GM15510 (cell line): ENCODE measurements around the gene SMIM1.
A peak's percentile ranks its signal among the peaks of the same experiment; 100 is the strongest.

Experiments used
- POLR2A ChIP-seq: IDR thresholded peaks from 3 replicates; pipeline ENCODE4 v1.6.1; 2011; ENCODE audit warnings: borderline replicate concordance; ENCODE audit not compliant: insufficient read length; ENCODE audit errors: extremely low read depth

Gene SMIM1

DNA sequence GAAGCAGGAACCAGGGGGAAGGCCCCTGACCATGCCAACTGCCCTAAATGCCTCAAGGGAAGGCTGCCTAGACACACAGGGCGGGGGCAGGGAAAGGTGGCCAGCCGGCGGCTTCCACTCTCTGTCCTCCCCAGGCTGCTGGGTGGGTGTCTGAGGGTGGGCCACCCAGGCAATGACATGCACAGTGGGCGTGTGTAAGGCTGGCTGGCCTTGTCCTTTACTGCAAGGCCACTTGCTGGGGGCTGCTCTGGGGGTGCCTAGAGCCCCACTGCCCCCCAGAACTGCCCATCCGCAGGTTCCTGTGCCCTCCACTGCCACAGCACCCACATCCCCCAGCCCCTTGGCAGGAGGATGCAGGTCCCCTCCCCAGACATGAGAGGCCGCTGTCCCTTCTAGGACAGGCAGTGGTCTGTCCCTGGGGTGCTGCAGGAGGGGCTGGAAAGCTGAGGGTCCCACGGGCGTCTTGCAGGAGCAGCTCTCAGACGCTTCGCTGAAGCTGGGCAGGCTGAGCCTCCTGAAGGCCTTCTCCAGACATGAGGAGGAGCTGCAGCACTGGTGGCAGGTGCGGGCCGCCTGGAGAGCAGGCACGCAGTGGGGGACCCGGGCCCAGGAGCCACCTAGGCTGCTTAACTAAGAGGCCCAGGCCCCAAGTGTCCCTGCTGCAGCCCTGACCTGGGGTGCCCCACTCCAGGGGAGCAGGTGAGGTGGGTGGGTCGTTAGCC lies 10.2 kb upstream of the SMIM1 start:
- TF ChIP-seq POLR2A, result no peak

DNA sequence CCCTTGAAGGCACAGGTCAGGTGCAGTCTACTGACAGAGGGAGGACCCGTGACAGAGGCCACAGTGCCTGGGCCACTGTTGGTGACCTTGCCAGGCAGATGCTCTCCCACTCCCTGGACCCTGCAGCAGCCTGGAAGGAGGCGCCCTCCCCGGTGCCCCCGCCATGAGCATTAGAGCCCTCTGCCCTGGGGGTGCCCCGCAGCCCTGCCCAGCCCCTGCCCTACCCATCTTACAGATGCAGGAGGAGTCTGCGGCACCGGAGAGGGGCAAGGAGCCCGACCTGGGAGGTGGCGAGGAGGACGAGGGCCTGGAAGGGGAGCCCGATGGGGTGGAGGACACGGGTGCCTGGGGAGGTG lies 9.7 kb upstream of the SMIM1 start:
- no peak for TF ChIP-seq POLR2A

DNA sequence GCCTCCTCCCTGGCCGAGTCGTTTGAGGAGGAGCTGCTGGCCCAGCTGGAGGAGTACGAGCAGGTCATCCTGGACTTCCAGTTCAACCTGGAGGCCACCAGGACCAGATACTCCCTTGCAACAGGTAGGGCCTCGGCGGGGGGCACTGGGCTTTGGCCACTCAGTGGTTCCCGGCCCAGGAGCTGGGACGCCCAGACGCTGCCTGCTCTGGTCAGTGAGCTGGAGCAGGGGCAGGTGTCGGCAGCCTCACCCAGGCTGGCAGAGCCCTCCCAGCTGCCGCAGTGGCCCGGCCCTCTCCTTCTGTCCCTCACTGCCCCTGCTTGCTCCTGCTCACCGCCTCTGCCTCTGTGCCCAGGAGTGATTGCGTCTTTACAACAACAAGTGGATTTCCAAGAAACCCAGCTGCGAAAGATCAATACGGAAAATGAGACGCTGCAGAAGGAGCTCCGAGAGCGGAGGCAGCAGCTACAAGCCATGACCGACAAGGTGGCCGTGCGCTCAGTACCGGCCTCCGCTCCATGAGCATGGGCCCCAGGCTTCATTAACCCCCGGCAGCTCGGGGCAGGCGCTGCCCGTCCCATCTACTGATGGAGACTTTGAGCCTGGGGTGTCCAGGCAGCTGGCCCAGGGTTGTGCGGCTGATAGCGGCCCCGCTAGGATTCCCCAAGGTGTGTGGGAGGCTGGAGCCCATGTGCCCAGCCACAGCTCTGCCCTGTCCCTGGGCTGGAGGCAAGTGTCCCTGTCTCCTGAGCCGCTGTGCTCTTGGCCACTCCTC lies 9.0 kb upstream of the SMIM1 start:
- no peak for TF ChIP-seq POLR2A

DNA sequence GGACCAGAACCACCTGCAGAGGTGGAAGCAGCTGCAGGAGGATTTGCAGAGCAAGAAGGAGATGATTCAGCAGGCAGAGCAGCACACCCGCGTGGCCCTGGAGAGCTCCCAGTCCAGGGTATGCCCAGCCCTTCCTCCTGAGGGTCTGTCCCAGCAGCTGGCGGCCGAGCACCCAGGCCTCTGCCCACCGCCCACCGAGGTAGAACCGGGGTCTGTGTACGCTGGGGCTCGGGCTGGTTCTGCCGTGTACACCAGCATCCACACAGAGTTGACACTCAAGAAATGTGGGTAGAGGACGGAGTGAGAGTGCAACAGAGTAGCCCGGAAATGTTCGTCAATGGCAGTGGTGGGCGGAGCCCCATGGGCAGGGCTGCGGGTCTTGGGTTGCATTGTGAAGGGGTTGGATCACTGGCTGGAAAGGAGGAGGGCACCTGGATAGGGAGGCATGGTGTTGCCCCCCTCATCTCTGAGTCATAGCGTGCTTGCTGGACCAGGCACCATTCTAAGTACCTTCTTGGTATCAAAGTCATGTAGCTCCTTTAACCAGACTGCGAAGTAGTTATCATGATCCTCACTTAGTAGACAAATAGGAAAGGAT lies 5.1 kb upstream of the SMIM1 start:
- no peak for TF ChIP-seq POLR2A

DNA sequence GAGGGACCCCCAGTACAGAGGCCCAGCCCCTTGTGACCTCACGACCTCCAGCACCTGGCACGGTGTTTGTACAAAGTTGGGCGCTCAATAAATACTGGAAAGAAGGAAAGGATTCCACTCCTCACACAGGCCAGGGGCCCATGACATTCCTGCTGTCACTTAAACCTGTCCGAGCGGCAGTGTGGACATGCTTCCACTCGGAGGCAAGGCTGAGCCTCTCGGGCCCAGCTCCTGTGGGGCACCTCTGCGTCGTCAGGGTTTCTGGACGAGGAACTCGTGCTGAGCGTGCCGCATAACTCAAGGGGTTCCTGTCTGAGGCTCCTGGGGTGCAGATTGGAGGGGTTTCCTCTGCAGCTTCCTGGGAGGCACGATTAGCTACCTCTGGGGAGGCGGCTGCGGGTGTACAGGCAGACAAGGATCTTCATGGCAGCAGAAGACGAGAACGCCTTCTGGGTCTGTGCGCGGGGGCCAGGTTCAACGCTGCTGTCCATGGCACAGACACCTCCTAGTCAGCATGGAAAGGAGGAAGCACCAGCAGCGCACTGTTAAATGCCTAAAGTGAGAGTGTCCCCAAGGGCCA lies 3.6 kb upstream of the SMIM1 start:
- TF ChIP-seq POLR2A, result no peak

DNA sequence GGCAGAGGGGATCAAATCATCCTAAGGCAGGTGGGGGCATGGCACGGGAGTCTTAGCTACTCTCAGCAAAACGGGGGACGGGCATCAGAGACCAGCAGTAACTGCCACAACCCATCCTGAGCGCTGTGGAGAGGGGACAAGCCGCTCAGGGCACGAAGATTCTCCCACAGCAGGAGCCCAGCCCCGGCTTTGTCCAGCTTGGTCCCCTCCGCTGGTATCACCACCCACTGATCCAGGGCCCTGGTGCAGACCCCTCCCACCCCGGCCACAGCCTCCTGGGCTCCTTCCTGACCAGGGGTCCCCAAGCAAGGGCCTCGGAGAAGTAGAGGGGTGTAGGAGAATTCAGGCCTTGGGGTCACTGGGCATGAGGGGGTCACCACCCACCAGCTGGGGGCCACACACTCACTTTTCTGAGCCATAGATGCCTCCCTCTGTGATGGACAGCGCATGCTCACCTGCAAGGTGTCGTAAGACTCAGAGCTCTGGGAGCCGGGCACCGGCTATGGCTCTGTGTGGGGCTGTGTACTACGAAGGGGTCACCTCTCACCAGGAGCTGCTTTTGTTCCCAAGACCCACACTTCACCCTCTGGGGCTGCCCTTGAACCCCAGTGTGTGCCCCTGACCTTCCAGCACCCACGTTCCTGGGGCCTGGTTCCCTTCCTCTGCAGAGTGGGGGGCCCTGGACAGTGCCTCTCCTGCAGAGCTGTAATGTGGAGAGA lies 2.3 kb upstream of the SMIM1 start:
- no peak for TF ChIP-seq POLR2A

DNA sequence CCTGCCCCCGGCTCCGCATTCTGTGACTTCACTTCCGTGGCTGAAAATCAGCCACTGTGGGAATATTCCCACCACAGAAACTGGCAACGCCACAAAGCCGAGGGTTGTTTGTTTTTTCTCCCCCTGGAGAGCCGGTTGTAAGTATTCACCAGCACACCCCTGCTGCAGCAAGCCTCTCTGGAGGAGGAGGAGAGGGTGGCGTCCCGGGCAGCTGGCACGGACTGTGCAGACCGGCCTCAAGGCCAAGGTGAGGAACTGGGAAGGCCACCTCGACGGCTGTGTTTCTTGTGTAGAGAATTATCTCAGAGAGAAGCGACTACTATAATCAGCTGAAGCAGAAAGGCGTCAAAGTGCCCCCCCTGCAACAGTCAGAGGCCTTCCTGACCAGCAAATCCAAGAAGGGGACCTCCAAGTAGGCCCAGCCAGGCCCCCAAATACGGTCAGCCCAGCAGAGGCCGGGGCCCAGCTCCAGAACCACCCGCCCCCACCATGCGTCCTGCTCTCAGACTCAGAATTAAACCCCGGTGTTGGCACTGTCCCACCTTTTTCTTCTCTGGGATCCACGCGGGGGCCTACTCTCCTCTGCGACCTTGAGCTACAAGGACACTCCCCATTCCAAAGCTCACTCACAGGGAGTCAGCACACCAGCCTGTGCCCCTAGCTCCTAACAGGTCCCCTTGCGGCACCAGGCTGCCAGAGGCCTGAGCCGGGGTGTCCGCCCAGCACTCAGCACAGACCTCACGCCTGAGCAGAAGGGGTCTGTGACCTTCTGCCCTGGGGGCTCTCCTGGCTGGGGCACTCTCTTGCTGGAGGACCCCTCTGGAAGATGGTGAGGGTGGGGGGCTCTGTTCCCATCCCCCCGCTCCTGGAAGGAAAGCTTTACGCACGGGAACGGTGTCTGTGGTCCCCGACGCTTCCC lies 1.2 kb upstream of the SMIM1 start:
- TF ChIP-seq POLR2A, result no peak

DNA sequence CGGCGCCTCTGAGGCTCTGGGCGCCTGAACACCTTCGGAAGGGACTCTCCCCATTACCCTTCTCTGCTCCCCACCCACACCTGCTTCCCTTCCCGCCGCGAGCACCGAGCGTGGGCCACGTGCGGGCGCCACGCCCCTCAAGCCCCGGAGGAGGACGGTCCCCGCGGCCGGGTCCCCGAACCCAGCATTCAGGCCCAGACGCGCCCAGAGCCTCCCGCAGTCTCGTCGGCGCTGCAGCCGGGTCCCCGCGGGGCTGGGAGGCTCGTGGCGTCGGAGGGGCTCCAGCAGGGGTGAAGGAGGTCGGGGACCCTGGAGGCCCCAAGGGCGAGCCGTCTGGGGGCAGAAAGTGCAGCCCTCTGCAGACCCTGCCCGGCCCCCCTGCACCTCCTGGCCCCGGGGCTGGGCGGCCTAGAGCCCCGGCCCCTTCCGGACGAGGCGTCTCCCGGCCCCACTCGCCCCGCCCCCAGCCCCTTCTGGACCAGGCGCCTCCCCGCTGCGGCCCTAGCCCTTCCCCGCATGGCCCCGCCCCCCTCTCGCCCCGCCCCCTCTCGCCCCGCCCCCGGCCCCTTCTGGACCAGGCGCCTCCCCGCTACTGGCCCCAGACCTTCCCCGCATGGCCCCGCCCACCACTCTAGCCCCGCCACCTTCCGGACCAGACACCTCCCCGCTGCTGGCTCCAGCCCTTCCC lies 378 bp upstream of the SMIM1 start:
- peak; percentile 58 for TF ChIP-seq POLR2A

DNA sequence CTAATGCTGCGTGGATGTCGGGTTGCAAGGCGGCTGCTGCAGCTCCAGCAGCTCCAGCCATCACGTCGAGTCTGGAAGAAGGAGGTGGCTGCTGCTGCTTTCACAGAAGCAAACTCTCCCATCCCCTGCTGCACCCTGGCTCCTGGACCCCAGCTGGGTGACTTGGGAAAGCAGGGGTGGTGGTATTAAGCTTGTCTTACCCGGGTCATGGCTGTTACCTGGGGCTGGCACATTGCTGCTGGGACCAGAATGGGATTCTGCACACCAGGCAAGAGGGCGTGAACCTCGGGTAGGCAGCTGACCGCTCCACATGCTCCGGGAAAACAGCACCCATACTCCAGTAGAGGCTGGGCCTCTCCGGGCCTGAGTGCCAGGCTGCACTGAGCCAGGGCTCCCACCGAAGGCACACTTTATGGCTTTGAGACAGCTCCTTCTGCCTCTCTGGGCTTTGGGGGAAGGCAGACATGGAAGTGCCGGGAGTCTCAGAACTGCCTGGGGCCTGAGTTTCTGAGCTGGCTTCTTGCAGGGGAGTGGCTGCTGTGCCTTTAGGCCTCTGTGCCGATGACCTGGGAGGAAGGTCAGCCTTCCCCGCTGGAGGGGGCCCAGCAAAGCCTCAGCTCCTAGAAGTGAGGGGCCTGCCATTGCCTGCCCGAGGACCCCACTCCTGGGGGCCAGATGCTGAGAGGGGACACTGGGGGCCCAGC lies 1.2 kb downstream of the SMIM1 start:
- TF ChIP-seq POLR2A, result no peak

DNA sequence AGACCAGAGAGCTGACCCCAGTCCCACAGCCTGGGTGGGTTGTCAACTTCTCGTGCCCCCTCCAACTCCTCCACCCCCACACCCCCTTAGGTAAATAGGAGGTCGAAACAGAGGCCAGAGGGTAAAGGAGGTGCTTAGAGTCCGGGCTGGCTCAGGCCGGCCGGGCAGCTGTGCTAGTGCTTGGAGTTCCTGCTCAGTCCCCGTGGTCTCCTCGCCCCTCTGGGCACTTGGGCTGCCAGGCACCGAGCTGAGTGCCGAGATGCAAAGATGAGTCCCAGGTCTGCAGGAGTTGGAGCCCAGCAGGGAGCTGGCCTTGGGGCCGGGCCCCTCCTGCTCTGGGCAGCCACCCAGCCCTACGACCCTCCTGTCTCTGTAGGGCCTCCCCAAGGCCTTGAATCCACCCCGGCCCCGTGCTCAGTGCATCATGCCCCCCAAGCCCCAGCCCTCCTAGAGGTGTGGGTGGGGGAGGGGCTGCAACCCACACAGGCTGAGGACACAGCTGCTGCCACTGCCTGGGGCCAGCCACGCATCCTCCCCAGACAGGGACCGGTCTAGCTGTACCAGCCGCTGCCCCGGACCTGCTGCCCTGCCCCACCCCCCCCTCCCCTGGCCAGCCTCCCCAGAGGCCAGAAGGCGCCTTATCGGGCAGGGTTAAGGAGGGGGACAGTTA lies 1.9 kb downstream of the SMIM1 start:
- no peak for TF ChIP-seq POLR2A

DNA sequence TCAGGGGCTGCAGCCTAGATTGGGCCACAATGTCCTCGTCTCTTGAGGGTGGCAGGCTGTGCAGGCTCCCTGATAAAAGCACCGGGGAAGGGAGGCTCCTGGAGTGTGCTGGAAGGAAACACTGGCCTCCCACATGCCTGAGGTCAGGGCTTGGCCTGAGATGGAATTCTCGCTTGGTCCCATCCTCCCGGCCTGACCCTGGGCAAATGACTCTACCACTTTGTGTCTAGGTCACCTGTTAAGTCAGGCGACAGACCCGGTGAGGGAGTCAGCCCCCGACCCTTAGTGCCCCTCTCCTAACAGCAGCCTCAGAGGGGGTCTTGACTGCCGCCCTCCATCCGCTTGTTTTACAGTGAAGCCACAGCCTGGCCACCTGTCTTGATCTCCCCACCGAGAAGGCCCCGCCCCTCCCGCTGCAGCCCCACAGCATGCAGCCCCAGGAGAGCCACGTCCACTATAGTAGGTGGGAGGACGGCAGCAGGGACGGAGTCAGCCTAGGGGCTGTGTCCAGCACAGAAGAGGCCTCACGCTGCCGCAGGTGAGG lies 2.5 kb downstream of the SMIM1 start:
- TF ChIP-seq POLR2A, result no peak

DNA sequence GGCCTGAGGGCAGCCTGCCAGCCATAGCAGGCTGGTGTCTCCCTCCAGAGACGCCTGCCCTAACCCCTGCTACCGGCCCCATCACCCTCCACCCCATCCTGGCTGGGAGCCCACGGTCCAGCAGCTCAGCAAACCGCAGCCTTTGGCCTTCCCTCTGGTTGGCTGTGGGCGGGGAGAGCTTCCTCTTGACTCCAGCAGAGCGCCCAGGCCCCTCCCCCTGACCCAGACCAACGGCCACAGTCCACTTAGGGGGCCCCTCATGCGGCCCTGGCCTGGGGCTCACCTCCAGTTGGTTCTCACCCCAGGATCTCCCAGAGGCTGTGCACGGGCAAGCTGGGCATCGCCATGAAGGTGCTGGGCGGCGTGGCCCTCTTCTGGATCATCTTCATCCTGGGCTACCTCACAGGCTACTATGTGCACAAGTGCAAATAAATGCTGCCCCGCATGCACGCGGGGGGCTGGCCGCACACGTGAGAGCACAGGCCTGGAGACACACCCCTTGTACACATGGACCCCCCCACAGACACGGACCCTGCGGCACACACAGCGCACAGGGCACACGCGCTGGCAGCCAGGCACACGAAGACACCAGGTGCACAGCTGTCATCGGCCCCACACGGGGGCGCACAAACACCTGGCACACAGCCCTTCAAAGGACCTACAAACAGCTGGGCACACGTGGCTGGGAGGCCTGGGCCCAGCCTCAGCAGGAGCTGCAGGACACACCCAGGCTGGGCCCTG lies 3.1 kb downstream of the SMIM1 start:
- TF ChIP-seq POLR2A, result no peak
